GM23338 (cell line): ENCODE measurements around the gene SULF2. TPM values are rescaled to one million over a fixed set of nuclear protein-coding genes. Genes with fewer than 3 reads are reported as not detected.

Experiments
- ATAC-seq: fragments of 200-7000 bp; cut with Tn5 transposase; 3 replicates; pipeline ENCODE4 v1.9.1; 2020
- DNase-seq: peaks from one replicate; pipeline ENCODE4 v3.0.0-alpha.2; 2015; ENCODE audit warnings: low spot score
- H2AFZ ChIP-seq: fragments of 200-600 bp; sonication (generic); 2 replicates; pipeline ENCODE4 v1.8.0; 2016; ENCODE audit warnings: antibody characterized with exemption, mild to moderate bottlenecking, moderate library complexity
- H3F3A ChIP-seq: fragments of 200-600 bp; sonication (generic); replicated peaks from 2 replicates; pipeline ENCODE4 v1.8.0; 2017; ENCODE audit warnings: antibody characterized with exemption, mixed run types, low read depth
- H3K27ac ChIP-seq: fragments of 200-600 bp; sonication (generic); 2 replicates; pipeline ENCODE4 v1.6.1; 2016; ENCODE audit warnings: low read depth
- H3K27me3 ChIP-seq: fragments of 200-600 bp; sonication (generic); 2 replicates; pipeline ENCODE4 v1.8.0; 2016; ENCODE audit warnings: mild to moderate bottlenecking, mixed run types, moderate library complexity; ENCODE audit not compliant: insufficient read depth
- H3K36me3 ChIP-seq: fragments of 200-600 bp; sonication (generic); 2 replicates; pipeline ENCODE4 v1.8.0; 2016; ENCODE audit warnings: mild to moderate bottlenecking; ENCODE audit not compliant: insufficient read depth
- H3K4me1 ChIP-seq: fragments of 200-600 bp; sonication (generic); 2 replicates; pipeline ENCODE4 v1.8.0; 2016; ENCODE audit warnings: mild to moderate bottlenecking, moderate library complexity; ENCODE audit not compliant: insufficient read depth
- H3K4me2 ChIP-seq: fragments of 200-600 bp; sonication (generic); 2 replicates; pipeline ENCODE4 v1.7.1; 2017; ENCODE audit warnings: mixed run types
- H3K4me3 ChIP-seq: fragments of 200-600 bp; sonication (generic); 2 replicates; pipeline ENCODE4 v1.6.1; 2016; ENCODE audit warnings: mixed run types
- H3K79me2 ChIP-seq: fragments of 200-600 bp; sonication (generic); replicated peaks from 2 replicates; pipeline ENCODE4 v1.8.0; 2017; ENCODE audit warnings: mild to moderate bottlenecking; ENCODE audit not compliant: insufficient read depth
- H3K9me2 ChIP-seq: fragments of 200-600 bp; sonication (generic); 2 replicates; pipeline ENCODE4 v1.8.0; 2017; ENCODE audit not compliant: insufficient read depth
- H4K20me1 ChIP-seq: fragments of 200-600 bp; sonication (generic); replicated peaks from 2 replicates; pipeline ENCODE4 v1.8.0; 2017; ENCODE audit warnings: mild to moderate bottlenecking; ENCODE audit not compliant: insufficient read depth
- H3K27ac Mint-ChIP-seq: 2 replicates; pipeline ENCODE4 v1.8.0; 2020; ENCODE audit warnings: inconsistent platforms, mild to moderate bottlenecking, moderate library complexity, mixed read lengths
- H3K27me3 Mint-ChIP-seq: 3 replicates; pipeline ENCODE4 v1.8.0; 2022; ENCODE audit warnings: low read depth, mild to moderate bottlenecking, moderate library complexity, mixed read lengths, inconsistent platforms; ENCODE audit not compliant: insufficient read depth, poor library complexity
- H3K36me3 Mint-ChIP-seq: 3 replicates; pipeline ENCODE4 v1.8.0; 2021; ENCODE audit warnings: low read depth, mild to moderate bottlenecking, inconsistent platforms, moderate library complexity, mixed read lengths
- H3K4me1 Mint-ChIP-seq: 3 replicates; pipeline ENCODE4 v1.8.0; 2020; ENCODE audit warnings: mild to moderate bottlenecking, inconsistent platforms, mixed read lengths
- H3K4me3 Mint-ChIP-seq: 3 replicates; pipeline ENCODE4 v1.8.0; 2021; ENCODE audit warnings: moderate library complexity, mild to moderate bottlenecking, inconsistent platforms, mixed read lengths
- H3K9me3 Mint-ChIP-seq: 3 replicates; pipeline ENCODE4 v1.8.0; 2020; ENCODE audit warnings: moderate library complexity, mild to moderate bottlenecking, inconsistent platforms, mixed read lengths
- EZH2 ChIP-seq: fragments of 200-600 bp; sonication (generic); IDR thresholded peaks from one replicate; pipeline ENCODE4 v1.8.0; 2017; ENCODE audit warnings: antibody characterized with exemption, mild to moderate bottlenecking, low read depth; ENCODE audit not compliant: unreplicated experiment
- JUNB ChIP-seq: IDR thresholded peaks from one replicate; pipeline ENCODE4 v1.6.1; 2016; ENCODE audit warnings: antibody characterized with exemption; ENCODE audit not compliant: unreplicated experiment
- NANOG ChIP-seq: IDR thresholded peaks from 2 replicates; pipeline ENCODE4 v1.6.1; 2016; ENCODE audit warnings: antibody characterized with exemption, borderline replicate concordance
- POLR2AphosphoS5 ChIP-seq: IDR thresholded peaks from 2 replicates; pipeline ENCODE4 v1.6.1; 2016; ENCODE audit warnings: antibody characterized with exemption, low read depth
- ZNF114 ChIP-seq: fragments of 250-450 bp; sonication (Bioruptor Pico); IDR thresholded peaks from 2 replicates; pipeline ENCODE4 v1.5.0; 2020; ENCODE audit warnings: mild to moderate bottlenecking, moderate library complexity
- ZNF331 ChIP-seq: fragments of 250-450 bp; sonication (Bioruptor Pico); IDR thresholded peaks from 2 replicates; pipeline ENCODE4 v1.5.0; 2020; ENCODE audit warnings: low read depth, mild to moderate bottlenecking, moderate library complexity
- polyA plus RNA-seq: library from polyadenylated mRNA; unstranded; fragments of >200 nt; fragmentation: Nextera tagmentation; extraction: Ambion mirVana; gene quantifications from 2 replicates; pipeline ENCODE4 v1.2.1, GENCODE V29; 2016
- total RNA-seq: library from RNA; depleted of rRNA; stranded (reverse); fragments of >200 nt; shearing (Covaris generic); gene quantifications from 2 replicates; pipeline ENCODE4 v1.2.3, GENCODE V29; 2014
- TF ChIP-seq, protein P1 (sequence below), 2 experiments: fragments of 200-600 bp in 1 of 2; sonication (generic) in 1 of 2; conservative IDR thresholded peaks; 2 replicates each; pipeline versions ENCODE4 v1.5.1 to v1.6.1; 2016 to 2017; ENCODE audit warnings: antibody characterized with exemption in 2 of 2, low read depth in 2 of 2, mild to moderate bottlenecking in 2 of 2, moderate library complexity in 1 of 2
- TF ChIP-seq, protein P2 (sequence below): IDR thresholded peaks from 2 replicates; pipeline ENCODE4 v1.6.1; 2016; ENCODE audit warnings: antibody characterized with exemption

SULF2 gene
- total and polyA plus RNA-seq, 2 experiments from 2014 or later = 9.5 to 20.7 TPM

DNA sequence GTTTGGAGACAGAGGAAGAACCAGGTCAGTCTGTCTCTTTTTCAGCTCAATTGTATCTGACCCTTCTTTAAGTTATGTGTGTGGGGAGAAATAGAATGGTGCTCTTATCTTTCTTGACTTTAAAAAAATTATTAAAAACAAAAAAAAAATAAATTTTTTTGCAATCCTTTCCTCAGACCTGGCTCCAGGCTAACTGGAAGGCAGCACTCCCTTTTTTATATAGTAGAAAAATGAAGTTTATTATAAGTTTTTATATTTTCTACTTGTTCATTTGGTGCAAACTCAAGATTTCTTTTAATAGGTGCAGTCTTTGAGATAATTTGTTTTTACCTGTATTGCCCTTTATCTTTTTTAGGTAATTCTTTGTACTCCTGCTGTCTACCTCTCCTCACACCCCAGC is 129.6 kb downstream of the SULF2 start (continued):
- TF ChIP-seq, protein P1, sequence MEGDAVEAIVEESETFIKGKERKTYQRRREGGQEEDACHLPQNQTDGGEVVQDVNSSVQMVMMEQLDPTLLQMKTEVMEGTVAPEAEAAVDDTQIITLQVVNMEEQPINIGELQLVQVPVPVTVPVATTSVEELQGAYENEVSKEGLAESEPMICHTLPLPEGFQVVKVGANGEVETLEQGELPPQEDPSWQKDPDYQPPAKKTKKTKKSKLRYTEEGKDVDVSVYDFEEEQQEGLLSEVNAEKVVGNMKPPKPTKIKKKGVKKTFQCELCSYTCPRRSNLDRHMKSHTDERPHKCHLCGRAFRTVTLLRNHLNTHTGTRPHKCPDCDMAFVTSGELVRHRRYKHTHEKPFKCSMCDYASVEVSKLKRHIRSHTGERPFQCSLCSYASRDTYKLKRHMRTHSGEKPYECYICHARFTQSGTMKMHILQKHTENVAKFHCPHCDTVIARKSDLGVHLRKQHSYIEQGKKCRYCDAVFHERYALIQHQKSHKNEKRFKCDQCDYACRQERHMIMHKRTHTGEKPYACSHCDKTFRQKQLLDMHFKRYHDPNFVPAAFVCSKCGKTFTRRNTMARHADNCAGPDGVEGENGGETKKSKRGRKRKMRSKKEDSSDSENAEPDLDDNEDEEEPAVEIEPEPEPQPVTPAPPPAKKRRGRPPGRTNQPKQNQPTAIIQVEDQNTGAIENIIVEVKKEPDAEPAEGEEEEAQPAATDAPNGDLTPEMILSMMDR (conservative IDR thresholded peaks at IDR 0.05; ENCODE audit: low read depth in 2 of 2) = no peak

DNA sequence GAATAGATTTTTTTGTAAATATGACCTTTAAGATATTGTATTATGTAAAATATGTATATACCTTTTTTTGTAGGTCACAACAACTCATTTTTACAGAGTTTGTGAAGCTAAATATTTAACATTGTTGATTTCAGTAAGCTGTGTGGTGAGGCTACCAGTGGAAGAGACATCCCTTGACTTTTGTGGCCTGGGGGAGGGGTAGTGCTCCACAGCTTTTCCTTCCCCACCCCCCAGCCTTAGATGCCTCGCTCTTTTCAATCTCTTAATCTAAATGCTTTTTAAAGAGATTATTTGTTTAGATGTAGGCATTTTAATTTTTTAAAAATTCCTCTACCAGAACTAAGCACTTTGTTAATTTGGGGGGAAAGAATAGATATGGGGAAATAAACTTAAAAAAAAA is 130.9 kb downstream of the SULF2 start:
- H3K4me3 Mint-ChIP-seq = peak overlapping the region; percentile 18
- DNase-seq (peak; percentile 54), ATAC-seq (peak; percentile 81)
- TF ChIP-seq ZNF331 (CRISPR knock-in tag) = no peak
- Histone ChIP-seq H3K79me2 (no peaks in the 10 kb centered on the region), H2AFZ (no peak overlapping the region), H4K20me1 (no peaks in the 10 kb centered on the region), H3K9me2 (no peaks in the 10 kb centered on the region), H3K27me3 (no peaks in the 10 kb centered on the region), H3K4me2 (peak overlapping the region; percentile 65), H3K4me3 (peak overlapping the region; percentile 24), H3F3A (no peaks in the 10 kb centered on the region), H3K4me1 (peaks cover 32% of the 10 kb centered on the region), H3K27ac (peak overlapping the region; percentile 1; the same call in 1 of the 2 replicates), H3K36me3 (0 out of 2 replicates have a peak, but pooled peaks cover 16% of the 10 kb centered on the region)
- H3K27ac Mint-ChIP-seq = peak overlapping the region; percentile 83
- no peaks in the 10 kb centered on the region for H3K9me3 Mint-ChIP-seq
- peaks cover 5% of the 10 kb centered on the region for H3K27me3 Mint-ChIP-seq
- H3K36me3 Mint-ChIP-seq = peaks cover 29% of the 10 kb centered on the region
- peaks cover 49% of the 10 kb centered on the region for H3K4me1 Mint-ChIP-seq

DNA sequence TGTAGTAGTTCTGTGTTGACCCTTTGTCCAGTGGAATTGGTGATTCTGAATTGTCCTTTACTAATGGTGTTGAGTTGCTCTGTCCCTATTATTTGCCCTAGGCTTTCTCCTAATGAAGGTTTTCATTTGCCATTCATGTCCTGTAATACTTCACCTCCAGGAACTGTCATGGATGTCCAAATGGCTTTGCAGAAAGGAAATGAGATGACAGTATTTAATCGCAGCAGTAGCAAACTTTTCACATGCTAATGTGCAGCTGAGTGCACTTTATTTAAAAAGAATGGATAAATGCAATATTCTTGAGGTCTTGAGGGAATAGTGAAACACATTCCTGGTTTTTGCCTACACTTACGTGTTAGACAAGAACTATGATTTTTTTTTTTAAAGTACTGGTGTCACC is 131.4 kb downstream of the SULF2 start:
- H3K4me3 ChIP-seq = peak overlapping the region; percentile 24
- DNase-seq (no peak), ATAC-seq (no peak)
- H3K27me3 ChIP-seq = no peaks in the 10 kb centered on the region
- no peaks in the 10 kb centered on the region for H3K9me2 ChIP-seq
- peak overlapping the region; percentile 14 for H3K27ac ChIP-seq
- H3K27me3 Mint-ChIP-seq = peaks cover 5% of the 10 kb centered on the region
- no peaks in the 10 kb centered on the region for H3K79me2 ChIP-seq
- H3F3A ChIP-seq = no peaks in the 10 kb centered on the region
- no peaks in the 10 kb centered on the region for H4K20me1 ChIP-seq
- H3K36me3 ChIP-seq = 0 out of 2 replicates have a peak, but pooled peaks cover 13% of the 10 kb centered on the region
- 0 out of 3 replicates have a peak overlapping the region, but pooled peaks have one; percentile 13 for H3K4me3 Mint-ChIP-seq
- H3K9me3 Mint-ChIP-seq = no peaks in the 10 kb centered on the region
- peaks cover 34% of the 10 kb centered on the region for H3K4me1 ChIP-seq
- peaks cover 54% of the 10 kb centered on the region for H3K4me1 Mint-ChIP-seq
- peaks cover 29% of the 10 kb centered on the region for H3K36me3 Mint-ChIP-seq
- H3K27ac Mint-ChIP-seq = peak overlapping the region; percentile 33; the same call in 1 of the 2 replicates
- peak overlapping the region; percentile 65 for H3K4me2 ChIP-seq
- no peak overlapping the region for H2AFZ ChIP-seq
- no peak for TF ChIP-seq JUNB
- TF ChIP-seq EZH2 = no peak
- TF ChIP-seq ZNF114 = no peak
- no peak for TF ChIP-seq POLR2AphosphoS5
- 0 out of 2 replicates have a peak, but pooled peaks have one; percentile 39 for TF ChIP-seq NANOG
- TF ChIP-seq, protein P2, sequence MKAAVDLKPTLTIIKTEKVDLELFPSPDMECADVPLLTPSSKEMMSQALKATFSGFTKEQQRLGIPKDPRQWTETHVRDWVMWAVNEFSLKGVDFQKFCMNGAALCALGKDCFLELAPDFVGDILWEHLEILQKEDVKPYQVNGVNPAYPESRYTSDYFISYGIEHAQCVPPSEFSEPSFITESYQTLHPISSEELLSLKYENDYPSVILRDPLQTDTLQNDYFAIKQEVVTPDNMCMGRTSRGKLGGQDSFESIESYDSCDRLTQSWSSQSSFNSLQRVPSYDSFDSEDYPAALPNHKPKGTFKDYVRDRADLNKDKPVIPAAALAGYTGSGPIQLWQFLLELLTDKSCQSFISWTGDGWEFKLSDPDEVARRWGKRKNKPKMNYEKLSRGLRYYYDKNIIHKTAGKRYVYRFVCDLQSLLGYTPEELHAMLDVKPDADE = no peak
- TF ChIP-seq, protein P1 (conservative IDR thresholded peaks at IDR 0.05; ENCODE audit: low read depth in 2 of 2) = no peak
